MCF 10A (cell line): ENCODE measurements around the gene OPTC. TPM values are rescaled to one million over a fixed set of nuclear protein-coding genes. Genes with fewer than 3 reads are reported as not detected.

Experiments used
- BruUV-seq: library from RNA; stranded (reverse); fragments of 400-500 nt; replicated peaks from 2 replicates; lab custom pipeline; 2021; lab: Mats Ljungman, UMichigan
- CTCF ChIA-PET: fragments of 300-600 bp; sonication (Branson Sonifier 250); formaldehyde crosslinking; extraction: SDS; loops from one replicate; lab custom pipeline; 2021; ENCODE audit warnings: antibody characterized with exemption, inconsistent platforms; lab: Yijun Ruan, JAX
- POLR2A ChIA-PET: fragments of 300-600, 350-650 bp; sonication (Branson Sonifier 250); formaldehyde crosslinking; extraction: SDS; loops from one replicate; lab custom pipeline; 2020; ENCODE audit warnings: antibody characterized with exemption, inconsistent platforms; lab: Yijun Ruan, JAX
- DNase-seq: peaks from one replicate; pipeline ENCODE4 v3.0.0-alpha.2; 2018; ENCODE audit not compliant: unreplicated experiment
- H3K27ac Mint-ChIP-seq: one replicate; pipeline ENCODE4 v1.8.0; 2022; ENCODE audit warnings: mild to moderate bottlenecking, low read depth, mixed read lengths; ENCODE audit not compliant: unreplicated experiment
- H3K27me3 Mint-ChIP-seq: one replicate; pipeline ENCODE4 v1.8.0; 2022; ENCODE audit warnings: mixed read lengths; ENCODE audit not compliant: insufficient read depth, unreplicated experiment
- H3K36me3 Mint-ChIP-seq: one replicate; pipeline ENCODE4 v1.8.0; 2022; ENCODE audit warnings: mild to moderate bottlenecking, moderate library complexity, mixed read lengths; ENCODE audit not compliant: insufficient read depth, unreplicated experiment
- H3K4me1 Mint-ChIP-seq: one replicate; pipeline ENCODE4 v1.8.0; 2022; ENCODE audit warnings: mixed read lengths; ENCODE audit not compliant: insufficient read depth, unreplicated experiment
- H3K4me3 Mint-ChIP-seq: one replicate; pipeline ENCODE4 v1.8.0; 2022; ENCODE audit warnings: mild to moderate bottlenecking, moderate library complexity, mixed read lengths; ENCODE audit not compliant: unreplicated experiment
- H3K9me3 Mint-ChIP-seq: one replicate; pipeline ENCODE4 v1.8.0; 2022; ENCODE audit warnings: mixed read lengths; ENCODE audit not compliant: unreplicated experiment
- intact Hi-C: fragments of 100-400 bp; cut with micrococcal nuclease; formaldehyde crosslinking; loops from 2 replicates; pipeline ENCODE4 v1.14.1; 2022
- total RNA-seq: library from RNA; stranded (reverse); gene quantifications from 2 replicates; pipeline ENCODE4 v1.2.3, GENCODE V29; 2022
- TF ChIP-seq, protein P1 (sequence below): fragments of 200-600 bp; IDR thresholded peaks from one replicate; pipeline ENCODE4 v1.8.0; 2022; ENCODE audit warnings: antibody characterized with exemption, mild to moderate bottlenecking; ENCODE audit not compliant: unreplicated experiment

OPTC gene
- total RNA-seq, 1 experiment from 2014 or later = not detected

DNA sequence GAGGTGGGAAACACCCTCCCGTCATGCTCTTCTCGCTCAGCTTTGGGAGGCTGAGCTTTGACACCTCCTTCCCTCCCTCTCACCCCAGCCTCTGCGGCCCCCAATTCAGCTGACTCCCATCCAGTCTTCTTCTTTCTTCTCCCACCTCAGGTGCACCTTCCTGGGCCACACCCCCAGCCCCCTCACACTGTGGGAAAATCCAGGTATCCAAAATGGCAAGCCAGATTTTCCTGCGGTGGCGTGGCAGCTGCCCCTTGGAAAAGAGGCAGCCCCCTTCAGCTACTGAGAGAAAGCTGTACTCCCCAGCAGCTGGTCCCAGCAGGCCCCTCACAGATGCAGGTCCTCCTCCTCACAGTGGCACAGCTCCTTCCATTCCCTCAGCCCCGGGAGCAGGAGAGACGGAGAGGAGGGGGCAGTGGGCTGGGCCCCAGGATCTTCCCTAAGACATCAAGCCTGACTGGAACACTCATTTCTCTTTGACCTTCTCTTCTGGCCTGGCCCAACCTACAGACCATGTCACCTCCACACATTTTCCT is 61.6 kb downstream of the OPTC start:
- no peaks in the 10 kb centered on the region for H3K36me3 Mint-ChIP-seq
- no peak for DNase-seq
- no peak overlapping the region for H3K27ac Mint-ChIP-seq
- no TSS peak for BruUV-seq
- H3K4me1 Mint-ChIP-seq = peaks cover 27% of the 10 kb centered on the region
- ChIA-PET POLR2A (interaction anchor here (0.7 to 1.3 kb wide), 4 partner anchors 21 to 95 kb away, joined by 3 to 4 read pairs (median 3); partner anchors contain the start of gene ATP2B4), CTCF (interaction anchor here (0.5 to 1.5 kb wide), 7 partner anchors 14 to 70 kb away, joined by 3 to 8 read pairs (median 3); no protein-coding TSS in a partner anchor)
- no peaks in the 10 kb centered on the region for H3K9me3 Mint-ChIP-seq
- no peak overlapping the region for H3K4me3 Mint-ChIP-seq
- intact Hi-C loops = loop anchor here (5.0 kb wide), 1 partner anchor 107 kb away; no protein-coding TSS in a partner anchor
- H3K27me3 Mint-ChIP-seq = no peaks in the 10 kb centered on the region
- TF ChIP-seq, protein P1, sequence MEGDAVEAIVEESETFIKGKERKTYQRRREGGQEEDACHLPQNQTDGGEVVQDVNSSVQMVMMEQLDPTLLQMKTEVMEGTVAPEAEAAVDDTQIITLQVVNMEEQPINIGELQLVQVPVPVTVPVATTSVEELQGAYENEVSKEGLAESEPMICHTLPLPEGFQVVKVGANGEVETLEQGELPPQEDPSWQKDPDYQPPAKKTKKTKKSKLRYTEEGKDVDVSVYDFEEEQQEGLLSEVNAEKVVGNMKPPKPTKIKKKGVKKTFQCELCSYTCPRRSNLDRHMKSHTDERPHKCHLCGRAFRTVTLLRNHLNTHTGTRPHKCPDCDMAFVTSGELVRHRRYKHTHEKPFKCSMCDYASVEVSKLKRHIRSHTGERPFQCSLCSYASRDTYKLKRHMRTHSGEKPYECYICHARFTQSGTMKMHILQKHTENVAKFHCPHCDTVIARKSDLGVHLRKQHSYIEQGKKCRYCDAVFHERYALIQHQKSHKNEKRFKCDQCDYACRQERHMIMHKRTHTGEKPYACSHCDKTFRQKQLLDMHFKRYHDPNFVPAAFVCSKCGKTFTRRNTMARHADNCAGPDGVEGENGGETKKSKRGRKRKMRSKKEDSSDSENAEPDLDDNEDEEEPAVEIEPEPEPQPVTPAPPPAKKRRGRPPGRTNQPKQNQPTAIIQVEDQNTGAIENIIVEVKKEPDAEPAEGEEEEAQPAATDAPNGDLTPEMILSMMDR = no peak

DNA sequence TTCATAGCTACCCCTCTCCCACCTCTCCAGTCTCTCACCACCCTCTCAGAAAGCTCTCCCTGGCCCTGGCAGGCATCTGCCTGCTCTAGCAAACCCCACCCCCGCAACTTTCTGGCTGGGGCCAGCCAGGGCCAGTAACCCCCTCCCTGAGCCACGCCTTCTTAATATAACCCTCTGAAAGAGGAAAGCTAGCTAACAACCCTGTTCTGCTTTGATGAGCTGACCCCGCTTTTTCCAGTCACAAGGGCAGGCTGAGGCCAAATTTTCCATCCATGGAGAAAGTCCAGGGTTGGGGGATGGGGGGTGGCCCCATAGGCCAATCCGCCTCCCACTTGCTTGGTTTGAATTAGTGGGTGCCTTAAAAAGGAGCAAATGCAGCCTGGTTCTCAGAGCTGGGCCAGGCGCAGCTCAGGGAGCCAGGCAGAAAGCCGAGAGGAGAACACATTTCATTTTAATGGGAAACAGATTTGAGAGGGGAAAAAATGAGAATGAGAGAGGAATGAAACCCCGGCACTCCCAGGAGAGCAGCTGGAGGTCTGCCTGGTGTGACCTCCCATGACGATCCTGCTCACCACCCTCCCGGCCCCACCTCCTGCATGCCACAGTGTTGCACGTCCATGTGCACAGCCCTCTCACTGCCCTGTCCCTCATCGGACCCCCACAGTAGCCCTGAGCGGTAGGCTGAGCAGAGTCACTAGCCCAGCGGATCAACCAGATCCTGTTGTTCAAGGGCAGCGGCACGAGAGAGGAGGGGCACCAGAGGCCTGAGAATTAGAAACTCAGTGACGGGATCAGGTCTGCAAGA is 62.3 kb downstream of the OPTC start:
- Mint-ChIP-seq H3K4me1 (peaks cover 27% of the 10 kb centered on the region), H3K27me3 (no peaks in the 10 kb centered on the region), H3K27ac (no peak overlapping the region), H3K9me3 (no peaks in the 10 kb centered on the region), H3K36me3 (no peaks in the 10 kb centered on the region), H3K4me3 (no peak overlapping the region)
- ChIA-PET POLR2A (interaction anchor here (1.3 to 2.8 kb wide), 3 partner anchors 19 to 70 kb away, joined by 3 to 29 read pairs (median 4); partner anchors contain the start of gene ATP2B4), CTCF (interaction anchor here (0.5 to 2.5 kb wide), 9 partner anchors 8 to 146 kb away, joined by 3 to 19 read pairs (median 4); no protein-coding TSS in a partner anchor)
- TF ChIP-seq, protein P1 = no peak
- no peak for DNase-seq
- BruUV-seq = no TSS peak
- intact Hi-C loops = loop anchor here (5.0 kb wide), 1 partner anchor 106 kb away; no protein-coding TSS in a partner anchor

DNA sequence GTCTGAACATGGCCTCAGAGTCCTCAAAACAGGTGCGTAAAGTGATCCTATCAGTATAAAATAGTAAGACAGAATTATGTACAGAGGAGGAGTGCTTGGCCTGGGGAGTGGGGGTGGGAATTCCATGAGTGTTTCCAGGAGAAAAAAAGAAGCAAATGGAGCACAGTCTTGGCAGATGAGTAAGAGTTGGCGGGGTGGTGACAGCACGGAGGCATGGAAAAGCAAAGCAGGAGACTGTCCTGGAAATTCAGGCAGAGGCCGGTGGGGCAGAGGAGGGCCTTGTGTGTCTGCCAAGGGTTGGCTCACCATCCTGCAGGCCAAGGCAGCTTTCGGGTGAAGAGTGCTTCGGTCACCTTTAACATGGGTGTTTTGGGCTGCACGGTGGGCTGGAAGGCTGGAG is 63.4 kb downstream of the OPTC start:
- intact Hi-C loops = loop anchor here (5.0 kb wide), 1 partner anchor 105 kb away; no protein-coding TSS in a partner anchor
- Mint-ChIP-seq H3K36me3 (no peaks in the 10 kb centered on the region), H3K27ac (no peak overlapping the region), H3K27me3 (no peaks in the 10 kb centered on the region), H3K4me3 (no peak overlapping the region), H3K4me1 (peaks cover 27% of the 10 kb centered on the region), H3K9me3 (peaks cover under 1% of the 10 kb centered on the region)
- CTCF ChIA-PET = interaction anchor here (0.6 to 2.5 kb wide), 9 partner anchors 15 to 144 kb away, joined by 3 to 19 read pairs (median 5); partner anchors contain the start of gene ATP2B4
- BruUV-seq = no TSS peak
- TF ChIP-seq, protein P1 = no peak
- peak; percentile 74 for DNase-seq
- POLR2A ChIA-PET = interaction anchor here (0.6 to 2.8 kb wide), 18 partner anchors 8 to 212 kb away, joined by 3 to 34 read pairs (median 6); partner anchors contain the start of gene ATP2B4
